H54 (cell line): ENCODE measurements around the gene TMEM154.

ENCODE experiments used
- DNase-seq: peaks from one replicate; pipeline ENCODE4 v3.0.0; 2011; ENCODE audit warnings: low spot score, mixed read lengths; ENCODE audit not compliant: insufficient read length
- FAIRE-seq: peaks from 3 replicates; lab custom pipeline; 2011; peaks lifted over from hg19 to GRCh38; lab: Jason Lieb, UNC
- POLR2A ChIP-seq: IDR thresholded peaks from 2 replicates; pipeline ENCODE4 v1.6.1; 2011; ENCODE audit warnings: low read depth, mild to moderate bottlenecking, low read length

TMEM154 gene

GRCh38 chr4:152572417-152573086, 107.2 kb downstream of the TMEM154 start:
- FAIRE-seq, result no peak
- TF ChIP-seq POLR2A, result no peak
- no peak for DNase-seq

GRCh38 chr4:152571770-152572169, 108.0 kb downstream of the TMEM154 start:
- no peak for DNase-seq
- TF ChIP-seq POLR2A, result no peak
- FAIRE-seq, result no peak

GRCh38 chr4:152571296-152571695, 108.5 kb downstream of the TMEM154 start:
- TF ChIP-seq POLR2A, result no peak
- no peak for FAIRE-seq
- DNase-seq, result no peak
